Central memory CD8-positive, alpha-beta T cell (primary cell): ENCODE data around the gene ETV4.

Experiments used
- ATAC-seq: fragments of 150-1000 bp; cut with Tn5 transposase; replicated peaks from 2 replicates; pipeline ENCODE4 v1.10.0; 2022; ENCODE audit warnings: mild to moderate bottlenecking, moderate FRiP score, moderate number of reproducible peaks; ENCODE audit not compliant: poor library complexity, severe bottlenecking; ENCODE audit errors: extremely low read depth
- DNase-seq, 2 donors: peaks; one replicate each; pipeline ENCODE4 v3.0.0; 2021; ENCODE audit warnings: low spot score in 2 of 2
- H3K27ac Mint-ChIP-seq: one replicate; pipeline ENCODE4 v1.8.0; 2022; ENCODE audit warnings: low read depth, mild to moderate bottlenecking, moderate library complexity, mixed read lengths
- H3K27me3 Mint-ChIP-seq: one replicate; pipeline ENCODE4 v1.8.0; 2022; ENCODE audit warnings: mixed read lengths
- H3K36me3 Mint-ChIP-seq: one replicate; pipeline ENCODE4 v1.8.0; 2022; ENCODE audit warnings: mild to moderate bottlenecking, moderate library complexity, mixed read lengths; ENCODE audit not compliant: insufficient read depth
- H3K4me1 Mint-ChIP-seq: one replicate; pipeline ENCODE4 v1.8.0; 2022; ENCODE audit warnings: mixed read lengths
- H3K4me3 Mint-ChIP-seq: one replicate; pipeline ENCODE4 v1.8.0; 2022; ENCODE audit warnings: mild to moderate bottlenecking, moderate library complexity, mixed read lengths
- H3K9me3 Mint-ChIP-seq: one replicate; pipeline ENCODE4 v1.8.0; 2022; ENCODE audit warnings: mixed read lengths

Gene ETV4

GRCh38 chr17:43578699-43579565, 32.8 kb upstream of the ETV4 start:
- Mint-ChIP-seq H3K4me3 (no peak overlapping the region), H3K27ac (peak overlapping the region; percentile 42), H3K9me3 (no peaks in the 10 kb centered on the region), H3K4me1 (peaks cover 9% of the 10 kb centered on the region), H3K27me3 (peaks cover 8% of the 10 kb centered on the region), H3K36me3 (no peaks in the 10 kb centered on the region)
- peak; percentile 43 for ATAC-seq
- DNase-seq: peak in 1 of 2 donors; percentile 9

- H3K36me3 Mint-ChIP-seq: no peaks in the 10 kb centered on the region
- no peak for ATAC-seq
- H3K27me3 Mint-ChIP-seq: peaks cover 2% of the 10 kb centered on the region
- no peak overlapping the region for H3K4me3 Mint-ChIP-seq
- no peak for DNase-seq
- H3K27ac Mint-ChIP-seq: no peak overlapping the region
- H3K4me1 Mint-ChIP-seq: peaks cover 9% of the 10 kb centered on the region
- H3K9me3 Mint-ChIP-seq: no peaks in the 10 kb centered on the region
These were observed 32.2 kb upstream of the ETV4 start for GRCh38 chr17:43578404-43578698.

DNA sequence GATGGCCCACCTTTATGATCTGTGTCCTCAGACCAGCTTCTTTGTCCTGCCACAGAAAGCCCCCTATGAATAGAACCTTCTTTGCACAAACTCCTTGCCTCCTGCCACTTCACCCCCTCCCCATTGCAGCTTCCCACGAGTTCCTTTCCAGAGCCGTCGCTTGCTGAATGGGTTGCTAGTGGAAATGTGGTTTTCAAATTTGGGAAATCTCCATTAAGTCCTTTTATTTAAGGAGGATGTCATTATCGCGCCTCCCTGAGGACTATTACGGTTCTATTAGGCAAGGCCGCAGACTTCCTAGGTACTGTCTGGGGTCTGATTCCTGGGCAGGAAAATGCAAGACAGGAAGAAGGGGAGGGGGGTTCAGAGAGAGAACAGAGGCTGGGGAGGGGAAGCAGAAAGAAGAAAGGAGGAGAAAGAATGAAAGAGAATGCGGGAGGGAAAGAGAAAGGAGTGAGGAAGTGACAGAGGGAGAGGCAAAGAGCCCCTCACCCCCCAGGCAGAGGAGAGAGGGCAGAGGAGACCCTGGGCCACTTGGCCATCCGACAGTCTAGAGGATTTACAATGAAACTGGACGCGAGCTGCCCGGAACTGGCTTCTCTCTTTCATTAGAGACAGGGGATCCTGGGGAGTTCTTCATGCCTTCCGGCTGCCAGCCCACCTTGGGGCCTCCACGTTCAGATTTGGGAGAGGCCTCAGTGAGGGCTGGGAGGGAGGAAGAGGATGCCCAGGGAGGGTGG, 31.7 kb upstream of the ETV4 start:
- H3K4me1 Mint-ChIP-seq: peaks cover 9% of the 10 kb centered on the region
- H3K9me3 Mint-ChIP-seq: no peaks in the 10 kb centered on the region
- no peak overlapping the region for H3K4me3 Mint-ChIP-seq
- no peaks in the 10 kb centered on the region for H3K36me3 Mint-ChIP-seq
- H3K27me3 Mint-ChIP-seq: no peaks in the 10 kb centered on the region
- DNase-seq (no peak), ATAC-seq (no peak)
- no peak overlapping the region for H3K27ac Mint-ChIP-seq

GRCh38 chr17:43576563-43577229, 30.6 kb upstream of the ETV4 start:
- Mint-ChIP-seq H3K27me3 (no peaks in the 10 kb centered on the region), H3K9me3 (no peaks in the 10 kb centered on the region), H3K36me3 (no peaks in the 10 kb centered on the region), H3K4me1 (peaks cover 9% of the 10 kb centered on the region), H3K4me3 (no peak overlapping the region), H3K27ac (no peak overlapping the region)
- peak; percentile 36 to 41 for DNase-seq
- peak; percentile 65 for ATAC-seq

GRCh38 chr17:43574896-43575525, 28.9 kb upstream of the ETV4 start:
- ATAC-seq: no peak
- no peaks in the 10 kb centered on the region for H3K27me3 Mint-ChIP-seq
- DNase-seq: no peak

GRCh38 chr17:43574348-43574747, 28.2 kb upstream of the ETV4 start:
- no peak for DNase-seq
- Mint-ChIP-seq H3K27ac (no peak overlapping the region), H3K27me3 (no peaks in the 10 kb centered on the region), H3K4me3 (no peak overlapping the region), H3K4me1 (peaks cover 9% of the 10 kb centered on the region), H3K9me3 (no peaks in the 10 kb centered on the region), H3K36me3 (no peaks in the 10 kb centered on the region)
- no peak for ATAC-seq

More at GRCh38 chr17:43574896-43575525, 28.9 kb upstream of the ETV4 start:
- Mint-ChIP-seq H3K36me3 (no peaks in the 10 kb centered on the region), H3K9me3 (no peaks in the 10 kb centered on the region), H3K27ac (no peak overlapping the region), H3K4me3 (no peak overlapping the region), H3K4me1 (peaks cover 9% of the 10 kb centered on the region)

DNA sequence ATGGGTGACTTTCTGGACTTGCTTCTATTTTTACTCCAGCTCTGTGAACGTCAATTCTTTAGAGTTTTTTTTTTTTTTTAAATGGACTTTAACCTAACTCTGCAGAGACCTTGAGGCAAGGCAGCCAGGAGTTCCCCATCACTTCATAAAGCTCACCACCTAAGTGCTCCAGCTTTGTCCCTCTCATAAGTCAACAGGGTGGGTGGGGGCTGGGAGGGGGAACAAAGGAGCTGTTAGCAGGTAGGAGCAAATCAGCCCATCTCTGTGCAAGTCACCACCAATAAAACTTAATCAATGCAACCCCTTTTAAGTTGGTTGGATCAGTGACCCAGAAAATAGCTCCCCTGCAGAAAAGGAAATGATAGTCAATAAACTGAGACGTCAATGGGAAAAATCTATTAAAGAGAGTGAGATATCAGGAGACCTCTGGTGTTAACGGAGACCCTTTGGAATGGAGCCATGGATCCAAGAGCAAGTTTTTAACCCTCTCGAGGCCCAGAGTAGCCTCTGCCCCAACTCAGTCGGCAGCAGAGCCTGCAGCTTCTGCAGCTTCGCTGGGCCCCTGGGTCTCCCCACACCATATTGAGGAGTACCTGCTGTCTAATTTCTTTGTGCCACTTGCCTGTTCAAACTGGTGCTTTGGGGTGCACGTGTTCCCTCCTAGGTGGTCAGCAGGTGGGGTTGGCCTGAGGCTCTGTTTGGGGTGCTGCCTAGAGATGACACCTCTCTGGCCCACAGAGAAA, 27.6 kb upstream of the ETV4 start:
- DNase-seq (no peak), ATAC-seq (no peak)
- Mint-ChIP-seq H3K4me3 (no peak overlapping the region), H3K27me3 (no peaks in the 10 kb centered on the region), H3K9me3 (no peaks in the 10 kb centered on the region), H3K4me1 (peaks cover 4% of the 10 kb centered on the region), H3K36me3 (no peaks in the 10 kb centered on the region), H3K27ac (no peak overlapping the region)

DNA sequence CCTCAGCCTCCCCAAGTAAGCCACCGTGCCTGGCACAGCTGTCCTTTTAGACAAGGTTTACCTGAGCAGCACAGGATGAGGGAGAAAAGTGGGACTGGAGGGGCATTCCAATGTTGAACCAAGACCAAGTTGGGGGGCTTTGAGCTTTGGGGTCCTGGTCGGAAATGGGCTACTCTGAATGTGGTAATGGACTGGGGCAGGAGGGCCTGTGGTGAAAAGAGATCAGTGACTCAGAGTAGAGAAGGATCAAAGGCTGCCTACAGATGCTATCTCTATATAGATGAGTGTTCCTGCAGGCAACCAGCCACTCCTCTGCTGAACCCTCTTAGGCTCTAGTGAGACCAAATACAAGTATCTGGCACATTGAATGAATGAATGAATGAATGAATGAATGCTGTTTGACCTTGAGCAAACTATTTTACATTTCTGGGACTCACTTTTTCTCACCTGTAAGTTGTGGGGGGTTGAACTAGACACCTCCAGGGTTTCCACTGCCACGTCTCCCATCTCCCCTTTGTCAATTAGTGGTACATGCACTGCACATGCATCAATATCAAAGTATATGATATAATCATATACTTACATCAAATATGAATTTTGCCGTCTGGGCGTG, 26.3 kb upstream of the ETV4 start:
- H3K36me3 Mint-ChIP-seq: no peaks in the 10 kb centered on the region
- DNase-seq: no peak
- no peaks in the 10 kb centered on the region for H3K9me3 Mint-ChIP-seq
- no peaks in the 10 kb centered on the region for H3K27me3 Mint-ChIP-seq
- H3K27ac Mint-ChIP-seq: no peak overlapping the region
- ATAC-seq: no peak
- no peaks in the 10 kb centered on the region for H3K4me1 Mint-ChIP-seq
- no peak overlapping the region for H3K4me3 Mint-ChIP-seq

GRCh38 chr17:43570518-43570928, 24.4 kb upstream of the ETV4 start:
- no peaks in the 10 kb centered on the region for H3K27me3 Mint-ChIP-seq
- no peak overlapping the region for H3K4me3 Mint-ChIP-seq
- DNase-seq (no peak), ATAC-seq (no peak)
- no peaks in the 10 kb centered on the region for H3K9me3 Mint-ChIP-seq
- no peaks in the 10 kb centered on the region for H3K4me1 Mint-ChIP-seq
- H3K36me3 Mint-ChIP-seq: no peaks in the 10 kb centered on the region
- no peak overlapping the region for H3K27ac Mint-ChIP-seq

GRCh38 chr17:43568506-43569082, 22.5 kb upstream of the ETV4 start:
- H3K27me3 Mint-ChIP-seq: peaks cover 14% of the 10 kb centered on the region
- DNase-seq (no peak), ATAC-seq (no peak)
- no peaks in the 10 kb centered on the region for H3K4me1 Mint-ChIP-seq
- H3K36me3 Mint-ChIP-seq: no peaks in the 10 kb centered on the region
- H3K27ac Mint-ChIP-seq: no peak overlapping the region
- no peaks in the 10 kb centered on the region for H3K9me3 Mint-ChIP-seq
- H3K4me3 Mint-ChIP-seq: no peak overlapping the region

- peaks cover 53% of the 10 kb centered on the region for H3K27me3 Mint-ChIP-seq
- H3K27ac Mint-ChIP-seq: no peak overlapping the region
- no peak overlapping the region for H3K4me3 Mint-ChIP-seq
- no peak for DNase-seq
- H3K4me1 Mint-ChIP-seq: no peaks in the 10 kb centered on the region
- no peak for ATAC-seq
- no peaks in the 10 kb centered on the region for H3K9me3 Mint-ChIP-seq
- H3K36me3 Mint-ChIP-seq: no peaks in the 10 kb centered on the region
These were observed 17.8 kb upstream of the ETV4 start for GRCh38 chr17:43563600-43564594.
